ENCODE data around the gene SVOP. TPM values are rescaled to one million over a fixed set of nuclear protein-coding genes. Genes with fewer than 3 reads are reported as not detected.

The SVOP gene
- total RNA-seq: not detected

- TF ChIP-seq CTCF (IDR thresholded peaks at IDR 0.05; ENCODE audit: low read depth): no peak
Observed at GRCh38 chr12:109020796-109021380, at the start of gene SVOP. Gene SVOP (minus strand): TSS chr12:109021068. CDS start chr12:109020868, 200 bp downstream.

- TF ChIP-seq CTCF (IDR thresholded peaks at IDR 0.05; ENCODE audit: low read depth): no peak
Observed at GRCh38 chr12:109069307-109070271, 48.7 kb upstream of the SVOP start.

- no peak for TF ChIP-seq CTCF (IDR thresholded peaks at IDR 0.05; ENCODE audit: low read depth)
Observed at GRCh38 chr12:109065853-109066193, 45.0 kb upstream of the SVOP start.

GRCh38 chr12:109065154-109065852, 44.4 kb upstream of the SVOP start:
- no peak for TF ChIP-seq CTCF (IDR thresholded peaks at IDR 0.05; ENCODE audit: low read depth)

GRCh38 chr12:109064143-109064542, 43.3 kb upstream of the SVOP start:
- no peak for TF ChIP-seq CTCF (IDR thresholded peaks at IDR 0.05; ENCODE audit: low read depth)

- TF ChIP-seq CTCF (IDR thresholded peaks at IDR 0.05; ENCODE audit: low read depth): no peak
Observed at GRCh38 chr12:109058773-109059172, 37.9 kb upstream of the SVOP start.

GRCh38 chr12:109057376-109057775, 36.5 kb upstream of the SVOP start:
- no peak for TF ChIP-seq CTCF (IDR thresholded peaks at IDR 0.05; ENCODE audit: low read depth)

Data from subcutaneous adipose tissue (tissue), 4 donors.